H1 (cell line): ENCODE results near the gene FHIT. TPM values are rescaled to one million over a fixed set of nuclear protein-coding genes. Genes with fewer than 3 reads are reported as not detected.

Experiments used
- CTCF ChIA-PET: fragments of 300-600 bp; sonication (Branson Sonifier 250); formaldehyde crosslinking; loops from one replicate; lab custom pipeline; 2021; ENCODE audit not compliant: partially characterized antibody; lab: Charles Lee
- POLR2A ChIA-PET: fragments of 300-600 bp; sonication (Branson Sonifier 250); formaldehyde crosslinking; loops from one replicate; lab custom pipeline; 2021; ENCODE audit warnings: inconsistent platforms; ENCODE audit not compliant: partially characterized antibody; lab: Charles Lee
- DNase-seq, 2 experiments: peaks; one replicate each; pipeline versions ENCODE4 v3.0.0 to v3.0.0-alpha.2; 2010 to 2022; ENCODE audit warnings: low spot score in 2 of 2, low read depth in 1 of 2, mixed read lengths in 1 of 2
- FAIRE-seq: peaks from 2 replicates; lab custom pipeline; 2011; peaks lifted over from hg19 to GRCh38; lab: Jason Lieb, UNC
- H2AFZ ChIP-seq: 2 replicates; pipeline ENCODE4 v1.8.1; 2012; ENCODE audit warnings: low read length, inconsistent platforms
- H2AK5ac ChIP-seq: 2 replicates; pipeline ENCODE4 v1.6.1; 2013; ENCODE audit warnings: low read depth, low read length
- H2BK120ac ChIP-seq: replicated peaks from 2 replicates; pipeline ENCODE3; 2013; ENCODE audit warnings: low read depth, low read length, inconsistent platforms
- H2BK12ac ChIP-seq: 2 replicates; pipeline ENCODE4 v1.6.1; 2013; ENCODE audit warnings: low read depth, low read length
- H2BK15ac ChIP-seq: 2 replicates; pipeline ENCODE4 v1.6.1; 2013; ENCODE audit warnings: low read length
- H2BK20ac ChIP-seq: 2 replicates; pipeline ENCODE4 v1.6.1; 2013; ENCODE audit warnings: low read length
- H2BK5ac ChIP-seq: 2 replicates; pipeline ENCODE4 v1.6.1; 2013; ENCODE audit warnings: low read depth, low read length
- H3K14ac ChIP-seq: 2 replicates; pipeline ENCODE4 v1.6.1; 2013; ENCODE audit warnings: inconsistent platforms; ENCODE audit not compliant: insufficient read length
- H3K18ac ChIP-seq: 2 replicates; pipeline ENCODE4 v1.6.1; 2013; ENCODE audit warnings: low read length; ENCODE audit errors: extremely low read depth
- H3K23ac ChIP-seq: 2 replicates; pipeline ENCODE4 v1.6.1; 2013; ENCODE audit warnings: inconsistent platforms; ENCODE audit not compliant: insufficient read length
- H3K23me2 ChIP-seq: 2 replicates; pipeline ENCODE4 v1.6.1; 2013; ENCODE audit warnings: low read depth, low read length
- H3K27ac ChIP-seq: 2 replicates; pipeline ENCODE4 v1.6.1; 2011; ENCODE audit warnings: low read depth, low read length, inconsistent platforms
- H3K27me3 ChIP-seq, 4 experiments: replicated peaks in 1 of 4; 1 replicate in 1 of 4; 2 replicates in 3 of 4; pipeline versions ENCODE4 v1.6.1 to v1.8.1; 2011 to 2013; ENCODE audit warnings: low read length in 3 of 4, mild to moderate bottlenecking in 3 of 4, inconsistent platforms in 2 of 4, mixed read lengths in 2 of 4, moderate library complexity in 1 of 4; ENCODE audit not compliant: control insufficient read depth in 3 of 4, insufficient read depth in 3 of 4; ENCODE audit errors: extremely low read depth in 1 of 4
- H3K36me3 ChIP-seq, 4 experiments: 2 replicates each; pipeline versions ENCODE4 v1.6.1 to v1.8.1; 2011 to 2013; ENCODE audit warnings: mild to moderate bottlenecking in 4 of 4, low read length in 3 of 4, moderate library complexity in 2 of 4, control low read depth in 1 of 4, inconsistent platforms in 1 of 4; ENCODE audit not compliant: insufficient read depth in 4 of 4, control insufficient read depth in 2 of 4
- H3K4ac ChIP-seq: replicated peaks from 2 replicates; pipeline ENCODE3; 2013; ENCODE audit warnings: low read length, low read depth, mixed read lengths, inconsistent platforms; ENCODE audit not compliant: insufficient read length
- H3K4me1 ChIP-seq, 4 experiments: replicated peaks in 1 of 4; 1 replicate in 1 of 4; 2 replicates in 3 of 4; pipeline versions ENCODE4 v1.6.1 to v1.8.1; 2011 to 2013; ENCODE audit warnings: low read length in 3 of 4, inconsistent platforms in 2 of 4, mixed read lengths in 1 of 4; ENCODE audit not compliant: insufficient read depth in 4 of 4, control insufficient read depth in 3 of 4
- H3K4me2 ChIP-seq, 2 experiments: 2 replicates each; pipeline versions ENCODE4 v1.6.1 to v1.8.1; 2011 to 2013; ENCODE audit warnings: low read depth in 2 of 2, low read length in 2 of 2, control low read depth in 1 of 2, inconsistent platforms in 1 of 2, mild to moderate bottlenecking in 1 of 2; ENCODE audit not compliant: insufficient read depth in 1 of 2
- H3K4me3 ChIP-seq, 4 experiments: fragments of 200-600, 300-600 bp in 1 of 4; sonication (generic), shearing (Covaris generic), sonication (Bioruptor Twin) in 1 of 4; 2 replicates each; pipeline versions ENCODE4 v1.5.1 to v1.8.1; 2011 to 2016; ENCODE audit warnings: low read length in 4 of 4, low read depth in 3 of 4, control low read depth in 2 of 4, inconsistent platforms in 2 of 4, mild to moderate bottlenecking in 2 of 4, mixed read lengths in 1 of 4, moderate library complexity in 1 of 4; ENCODE audit not compliant: insufficient read depth in 2 of 4; ENCODE audit errors: extremely low read depth in 1 of 4
- H3K56ac ChIP-seq: replicated peaks from 2 replicates; pipeline ENCODE3; 2013; ENCODE audit warnings: low read depth, mild to moderate bottlenecking, mixed read lengths, low read length, inconsistent platforms; ENCODE audit not compliant: insufficient read length
- H3K79me1 ChIP-seq: 2 replicates; pipeline ENCODE4 v1.6.1; 2013; ENCODE audit warnings: low read depth, low read length, control low read depth
- H3K79me2 ChIP-seq, 2 experiments: 2 replicates each; pipeline versions ENCODE4 v1.6.1 to v1.8.1; 2012 to 2013; ENCODE audit warnings: low read length in 2 of 2, mild to moderate bottlenecking in 2 of 2, inconsistent platforms in 1 of 2; ENCODE audit not compliant: insufficient read depth in 2 of 2, control insufficient read depth in 1 of 2
- H3K9ac ChIP-seq, 4 experiments: replicated peaks in 1 of 4; 1 replicate in 1 of 4; 2 replicates in 3 of 4; pipeline versions ENCODE4 v1.6.1 to v1.8.1; 2011 to 2013; ENCODE audit warnings: low read depth in 3 of 4, low read length in 3 of 4, control low read depth in 2 of 4, mild to moderate bottlenecking in 2 of 4, moderate library complexity in 2 of 4, inconsistent platforms in 1 of 4; ENCODE audit errors: extremely low read depth in 1 of 4
- H3K9me3 ChIP-seq, 2 experiments: 2 replicates each; pipeline versions ENCODE4 v1.6.1 to v1.8.1; 2012 to 2013; ENCODE audit warnings: mild to moderate bottlenecking in 2 of 2, moderate library complexity in 2 of 2, control low read depth in 1 of 2, inconsistent platforms in 1 of 2, low read depth in 1 of 2, low read length in 1 of 2, mixed read lengths in 1 of 2; ENCODE audit not compliant: insufficient read depth in 2 of 2
- H4K20me1 ChIP-seq, 2 experiments: replicated peaks in 1 of 2; 2 replicates each; pipeline versions ENCODE3 to v1.8.1; 2011 to 2013; ENCODE audit warnings: inconsistent platforms in 2 of 2, low read length in 2 of 2, mild to moderate bottlenecking in 1 of 2; ENCODE audit not compliant: insufficient read depth in 2 of 2, control insufficient read depth in 1 of 2
- H4K5ac ChIP-seq: 2 replicates; pipeline ENCODE4 v1.6.1; 2013; ENCODE audit warnings: low read length, low read depth, mixed read lengths, inconsistent platforms; ENCODE audit not compliant: insufficient read length
- H4K8ac ChIP-seq: 2 replicates; pipeline ENCODE4 v1.8.0; 2013; ENCODE audit warnings: mild to moderate bottlenecking, moderate library complexity, low read length, inconsistent platforms; ENCODE audit not compliant: insufficient read depth; ENCODE audit errors: extremely low read depth
- H4K91ac ChIP-seq: replicated peaks from 2 replicates; pipeline ENCODE3; 2013; ENCODE audit warnings: low read length, mixed read lengths, inconsistent platforms; ENCODE audit not compliant: insufficient read length
- MAFK ChIP-seq: IDR thresholded peaks from 2 replicates; pipeline ENCODE4 v1.6.1; 2012; ENCODE audit warnings: low read depth, mild to moderate bottlenecking, improper control_type of control experiment, low read length
- ZNF274 ChIP-seq: IDR thresholded peaks from 2 replicates; pipeline ENCODE4 v1.7.0; 2012; ENCODE audit warnings: low read length, borderline replicate concordance; ENCODE audit errors: extremely low read depth
- WGBS, 2 experiments: shearing (Covaris generic) in 1 of 2; methylation state at CpG; one replicate each; pipeline versions ENCODE4 v1.1.6 to v1.1.7; 2013 to 2015; ENCODE audit warnings: low lambda C conversion rate in 2 of 2, mixed read lengths in 2 of 2, inconsistent platforms in 1 of 2, low coverage in 1 of 2, missing lambda C conversion rate in 1 of 2; ENCODE audit not compliant: insufficient replicate concordance in 2 of 2, insufficient coverage in 1 of 2, insufficient read length in 1 of 2; ENCODE audit errors: extremely low coverage in 1 of 2, missing lambda C conversion rate in 1 of 2; 5-methylcytosine and 5-hydroxymethylcytosine counted together
- polyA plus RNA-seq, 7 experiments: library from polyadenylated mRNA; depleted of rRNA in 3 of 7; stranded (reverse) in 5 of 7; unstranded in 2 of 7; fragments of >200 nt in 5 of 7; fragments of 200-250 nt in 2 of 7; gene quantifications; 1 replicate in 5 of 7; 2 replicates in 1 of 7; 4 replicates in 1 of 7; pipeline versions ENCODE4 v1.2.1 to v1.2.3, GENCODE V29; 2011 to 2013; ENCODE audit warnings: missing spikeins in 2 of 7, mixed read lengths in 2 of 7
- total RNA-seq: library from RNA; stranded (reverse); fragmentation: NEBNext Ultra II Directional; extraction: Animal tissue kit (Norgen Biotek cat#: 25700); gene quantifications from 2 replicates; pipeline ENCODE4 v1.2.1, GENCODE V29; 2021

FHIT gene
- total and polyA plus RNA-seq, 2 of the 8 experiments (the other 6 are each of a cell fraction or from before 2014, with no cell fraction given): 1.2 to 3.2 TPM

- Histone ChIP-seq H3K79me2 (no peaks in the 10 kb centered on the region), H3K4ac (no peak overlapping the region), H4K91ac (no peak overlapping the region), H2BK120ac (no peak overlapping the region), H3K14ac (no peak overlapping the region), H2BK20ac (no peak overlapping the region), H4K8ac (no peak overlapping the region), H3K9ac (no peak overlapping the region), H3K4me3 (no peak overlapping the region), H3K36me3 (no peaks in the 10 kb centered on the region), H3K27me3 (no peaks in the 10 kb centered on the region), H4K20me1 (no peaks in the 10 kb centered on the region), H3K79me1 (no peaks in the 10 kb centered on the region), H4K5ac (no peak overlapping the region), H3K23ac (no peak overlapping the region), H3K56ac (no peak overlapping the region), H3K23me2 (no peaks in the 10 kb centered on the region), H2BK15ac (no peak overlapping the region), H2AK5ac (no peak overlapping the region), H3K18ac (no peak overlapping the region), H3K9me3 (no peaks in the 10 kb centered on the region), H2BK12ac (no peak overlapping the region), H2BK5ac (no peak overlapping the region), H3K4me1 (peaks cover 0 to 3% (median 0%) of the 10 kb centered on the region in 4 experiments; a peak in 2 of 7 replicates), H3K4me2 (no peak overlapping the region), H3K27ac (no peak overlapping the region), H2AFZ (no peak overlapping the region)
- ChIA-PET CTCF (interaction anchor here (0.6 kb wide), 1 partner anchor 1676 kb away, joined by 4 read pairs; no protein-coding TSS in a partner anchor), POLR2A (no interaction called here)
- TF ChIP-seq MAFK: no peak
- TF ChIP-seq ZNF274: no peak
- DNase-seq (no peak), FAIRE-seq (no peak)
- WGBS, 2 experiments: 97% methylated on average over 2 of the region's 2 CpGs; no CpG with 5 or more reads in 1 of the 2 experiments
Measured at GRCh38 chr3:61223451-61223850, 27.8 kb downstream of the FHIT start.
